ENCODE measurements around the gene BAIAP2. TPM values are rescaled to one million over a fixed set of nuclear protein-coding genes. Genes with fewer than 3 reads are reported as not detected.

The BAIAP2 gene
- total RNA-seq, 1 experiment from 2014 or later = 13.1 TPM

- no peak for DNase-seq (ENCODE audit: extremely low read depth, low read depth)
These were observed 85.2 kb downstream of the BAIAP2 start for GRCh38 chr17:81120149-81120484.

GRCh38 chr17:81120695-81121621 lies 86.0 kb downstream of the BAIAP2 start:
- no peak for DNase-seq (ENCODE audit: extremely low read depth, low read depth)

DNA sequence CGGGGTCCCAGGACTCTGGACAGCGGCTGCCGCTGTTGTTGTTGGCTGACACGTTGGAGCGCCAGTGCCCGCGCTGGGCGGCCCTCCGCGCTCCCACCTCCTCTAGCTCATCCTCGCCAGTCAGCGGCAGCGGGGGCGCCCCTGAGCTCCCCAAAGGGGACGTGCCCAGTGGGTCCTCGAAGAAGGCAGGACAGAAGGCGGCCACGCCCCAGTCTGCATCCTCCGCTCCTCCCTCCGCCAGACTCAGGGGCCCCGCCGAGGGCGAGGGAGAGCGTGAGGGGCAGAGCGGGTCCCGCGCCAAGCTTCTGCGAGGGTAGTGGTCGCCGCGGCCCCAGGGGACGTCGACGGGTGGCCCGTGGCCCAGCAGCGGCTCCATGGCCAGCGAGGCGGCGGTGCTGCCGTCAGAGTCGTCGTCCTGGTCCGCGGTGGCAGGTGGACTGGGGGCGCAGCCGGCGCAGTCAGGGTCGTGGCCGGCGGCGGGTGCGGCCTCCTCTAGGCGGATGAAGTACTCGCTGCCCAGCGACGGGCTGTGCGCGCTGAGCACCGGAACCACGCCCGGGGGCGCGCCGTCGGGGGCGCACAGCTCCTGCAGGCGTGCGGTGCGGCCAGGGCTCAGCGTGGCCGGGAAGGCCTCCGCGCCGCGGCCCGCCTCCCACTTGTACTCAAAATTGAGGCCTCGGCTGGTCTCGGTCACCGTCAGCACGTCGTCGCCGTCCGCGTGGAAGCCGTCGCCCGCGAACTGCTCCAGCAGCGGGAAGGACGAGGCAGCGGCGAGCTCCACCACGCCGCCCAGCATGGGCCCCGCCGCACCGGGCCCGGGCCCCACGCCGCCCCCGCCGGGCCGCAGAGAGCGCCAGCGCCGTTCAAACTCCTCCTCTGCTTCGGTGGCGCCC lies 87.1 kb downstream of the BAIAP2 start:
- no peak for DNase-seq (ENCODE audit: extremely low read depth, low read depth)

GRCh38 chr17:81123052-81124048 lies 88.4 kb downstream of the BAIAP2 start:
- no peak for DNase-seq (ENCODE audit: extremely low read depth, low read depth)

GRCh38 chr17:81124377-81124776 lies 89.4 kb downstream of the BAIAP2 start:
- no peak for DNase-seq (ENCODE audit: extremely low read depth, low read depth)

DNA sequence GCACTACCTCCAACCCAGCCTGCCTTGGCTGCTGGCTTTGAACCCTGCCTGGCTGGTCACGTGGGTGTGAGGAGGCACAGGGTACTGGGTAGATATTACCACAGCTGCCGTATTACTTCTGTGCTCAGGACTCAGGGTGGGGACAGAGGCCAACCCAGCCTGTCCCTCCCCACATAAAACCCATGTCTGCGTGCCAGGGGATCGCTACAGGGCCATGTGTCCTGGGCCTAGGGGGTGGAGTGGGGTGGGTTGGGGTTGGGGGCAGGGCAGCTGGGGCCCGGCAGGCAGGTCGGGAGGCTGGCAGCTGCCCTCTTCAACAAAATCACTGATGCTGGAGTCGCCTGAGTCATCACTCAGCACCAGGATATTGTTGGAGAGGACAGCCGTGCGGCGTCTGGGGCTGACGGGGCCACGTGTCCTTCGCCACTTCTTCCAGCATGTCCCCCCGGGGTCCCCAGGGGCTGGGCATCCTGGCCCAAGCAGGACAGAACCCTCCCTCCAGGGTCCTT lies 90.7 kb downstream of the BAIAP2 start:
- DNase-seq (ENCODE audit: extremely low read depth, low read depth) = no peak

- DNase-seq (ENCODE audit: extremely low read depth, low read depth) = no peak
These were observed 91.6 kb downstream of the BAIAP2 start for GRCh38 chr17:81126281-81127132.

- DNase-seq (ENCODE audit: extremely low read depth, low read depth) = no peak
These were observed 92.1 kb downstream of the BAIAP2 start for GRCh38 chr17:81127133-81127455.

DNA sequence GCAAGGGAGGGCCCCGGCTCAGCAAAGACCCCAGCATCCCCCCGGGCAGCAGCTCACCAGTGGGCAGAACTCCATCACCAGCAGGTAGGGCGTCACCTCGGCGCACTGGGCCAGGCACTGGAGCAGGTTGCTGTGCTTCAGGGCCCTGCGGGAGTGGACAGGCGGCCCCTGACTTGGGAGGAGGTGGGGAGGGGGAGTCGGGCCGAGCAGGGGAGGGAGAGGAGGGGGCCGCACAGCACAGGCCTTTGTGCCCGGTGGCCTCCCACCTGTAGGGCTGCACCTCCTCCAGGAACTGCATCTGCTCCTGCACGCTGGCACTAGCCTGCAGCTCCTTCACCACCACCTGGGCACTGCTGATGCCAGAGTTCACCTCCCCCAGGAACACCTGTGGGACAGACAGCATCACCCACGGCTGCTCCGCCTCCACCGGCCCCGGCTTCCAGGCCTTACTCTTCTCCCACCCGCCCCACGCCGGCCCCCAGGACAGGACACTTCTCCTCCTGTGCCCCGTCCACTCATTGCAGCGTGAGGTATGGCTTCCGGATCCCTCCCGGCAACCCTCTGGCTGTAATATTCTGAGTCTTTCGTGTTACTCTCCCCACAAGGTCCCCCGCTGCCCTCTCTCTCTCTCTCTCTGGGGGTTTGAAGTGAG lies 92.7 kb downstream of the BAIAP2 start:
- DNase-seq (ENCODE audit: extremely low read depth, low read depth) = no peak

DNA sequence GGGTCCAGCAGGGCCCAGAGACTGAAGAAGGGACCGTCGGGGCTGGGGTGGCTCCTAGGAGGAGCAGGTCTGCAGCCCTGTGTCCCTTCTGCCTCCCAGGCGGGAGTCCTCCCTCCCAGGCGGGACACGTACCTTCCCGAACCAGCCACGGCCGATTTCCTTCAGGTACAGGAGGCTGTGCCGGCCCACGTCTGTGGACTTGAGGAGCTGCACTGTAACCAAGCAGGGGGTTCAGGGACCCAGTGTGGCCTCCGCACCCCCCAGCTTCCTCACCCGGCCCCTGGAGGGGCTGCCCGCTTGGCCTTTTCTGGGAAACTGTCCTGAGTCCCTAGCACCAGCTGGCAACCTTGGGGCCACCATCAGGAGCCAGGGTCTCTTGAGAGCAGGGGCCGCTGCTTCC lies 93.4 kb downstream of the BAIAP2 start:
- no peak for DNase-seq (ENCODE audit: extremely low read depth, low read depth)

DNA sequence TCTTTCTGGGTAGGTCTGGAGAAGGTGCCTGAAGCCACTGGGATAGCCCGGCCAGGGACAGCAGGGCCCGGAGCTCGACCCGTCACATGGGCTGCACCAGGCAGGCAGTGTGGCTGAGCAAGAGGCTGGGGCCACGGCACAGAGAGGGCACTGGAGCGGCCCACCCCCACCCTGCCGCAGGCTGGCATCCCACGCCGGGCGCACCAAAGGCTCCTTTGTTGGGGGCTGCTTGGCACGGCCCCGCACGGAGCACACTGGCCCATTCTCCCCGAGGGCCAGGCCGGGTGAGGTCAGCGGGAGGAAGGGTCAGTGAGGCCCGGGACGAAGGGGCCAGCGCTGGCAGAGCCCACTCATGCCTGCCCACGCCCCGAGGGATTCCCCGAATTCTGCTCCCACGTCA lies 93.8 kb downstream of the BAIAP2 start:
- no peak for DNase-seq (ENCODE audit: extremely low read depth, low read depth)

DNA sequence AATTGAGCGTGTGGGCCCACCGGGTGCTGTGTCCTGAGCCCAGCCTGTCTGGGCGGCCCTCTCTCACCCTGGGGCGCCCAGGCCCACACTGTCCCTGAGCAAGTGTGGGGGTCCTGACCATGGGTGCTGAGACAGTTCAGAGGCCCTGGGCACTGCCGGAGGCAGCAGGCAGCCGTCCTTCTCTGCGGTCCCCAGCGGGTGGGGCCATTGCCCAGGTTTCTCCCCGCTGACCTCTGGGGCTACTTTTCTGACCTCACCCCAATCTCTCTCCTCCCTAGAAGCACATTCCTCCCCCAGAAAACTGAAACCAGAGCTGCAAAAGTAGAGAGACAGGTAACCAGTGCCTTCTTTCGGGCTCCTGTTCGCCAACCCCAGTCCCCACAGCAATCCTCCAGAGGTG lies 94.3 kb downstream of the BAIAP2 start:
- DNase-seq (ENCODE audit: extremely low read depth, low read depth) = no peak

GRCh38 chr17:81129711-81130367 lies 94.9 kb downstream of the BAIAP2 start:
- no peak for DNase-seq (ENCODE audit: extremely low read depth, low read depth)

GRCh38 chr17:81130385-81131361 lies 95.7 kb downstream of the BAIAP2 start:
- no peak for DNase-seq (ENCODE audit: extremely low read depth, low read depth)

DNA sequence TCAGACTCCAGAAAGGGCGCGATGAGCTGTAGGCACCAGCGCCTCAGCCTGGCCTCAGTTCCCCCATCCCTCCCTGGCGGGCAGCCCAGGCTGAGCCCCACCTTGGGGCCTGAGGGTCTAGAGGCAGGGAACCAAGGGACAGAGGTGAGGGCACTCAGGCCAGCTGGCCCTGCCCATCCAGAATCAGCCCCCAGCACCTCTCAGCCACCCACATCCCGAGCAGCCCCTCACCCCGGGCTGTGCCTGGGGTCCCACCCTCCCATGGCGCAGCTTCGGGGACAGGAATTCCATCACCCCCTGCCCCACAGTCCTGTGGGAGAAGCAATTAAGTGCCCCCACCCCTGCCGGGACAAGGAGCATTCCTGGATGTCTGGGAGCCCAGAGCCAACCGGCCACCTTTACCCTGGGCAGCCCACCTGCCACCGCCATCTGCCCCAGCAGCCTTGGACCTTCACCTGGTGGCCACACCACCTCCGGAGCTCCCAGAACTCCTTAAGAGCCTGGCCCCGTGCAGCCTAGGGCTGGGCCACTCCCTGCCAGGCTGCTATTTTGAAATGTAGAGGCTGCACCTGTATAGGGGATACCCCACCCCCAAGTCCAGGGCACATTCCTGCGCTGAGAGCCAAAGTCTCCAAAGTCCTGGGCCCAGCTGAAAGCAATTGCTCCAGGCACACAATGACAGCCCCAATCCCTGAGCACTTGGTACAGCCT lies 96.7 kb downstream of the BAIAP2 start:
- no peak for DNase-seq (ENCODE audit: extremely low read depth, low read depth)

GRCh38 chr17:81132197-81132540 lies 97.2 kb downstream of the BAIAP2 start:
- no peak for DNase-seq (ENCODE audit: extremely low read depth, low read depth)
